Colonic mucosa (tissue), 4 donors: ENCODE data around the gene KCNG1. TPM values are rescaled to one million over a fixed set of nuclear protein-coding genes. Genes with fewer than 3 reads are reported as not detected.

Experiments used
- DNase-seq: peaks from one replicate; pipeline ENCODE4 v3.0.0-alpha.2; 2020
- H3K27ac ChIP-seq: fragments of 200-600 bp; one replicate; pipeline ENCODE4 v1.8.0; 2021
- H3K27me3 ChIP-seq: fragments of 200-600 bp; one replicate; pipeline ENCODE4 v1.8.0; 2021
- H3K36me3 ChIP-seq: fragments of 200-600 bp; one replicate; pipeline ENCODE4 v1.8.0; 2021
- H3K4me1 ChIP-seq: fragments of 200-600 bp; one replicate; pipeline ENCODE4 v1.8.0; 2021; ENCODE audit warnings: mild to moderate bottlenecking
- H3K4me3 ChIP-seq: fragments of 200-600 bp; one replicate; pipeline ENCODE4 v1.8.0; 2021
- H3K9ac ChIP-seq, 2 donors: one replicate each; pipeline ENCODE4 v1.7.0; 2013; ENCODE audit warnings: control low read depth in 2 of 2, low read depth in 2 of 2, low read length in 2 of 2
- H3K9me3 ChIP-seq: fragments of 200-600 bp; one replicate; pipeline ENCODE4 v1.8.0; 2021
- CTCF ChIP-seq: fragments of 200-600 bp; IDR thresholded peaks from one replicate; pipeline ENCODE4 v1.8.0; 2022; ENCODE audit warnings: antibody characterized with exemption, mild to moderate bottlenecking
- intact Hi-C: fragments of 100-400 bp; cut with DNase I; formaldehyde crosslinking; loops from one replicate; pipeline ENCODE4 v1.14.1; 2022
- total RNA-seq, 2 donors: library from RNA; stranded (reverse); fragmentation: NEBNext Ultra II Directional in 1 of 2; extraction: Animal tissue kit (Norgen Biotek cat#: 25700) in 1 of 2; gene quantifications; one replicate each; pipeline ENCODE4 v1.2.1, GENCODE V29; 2021
- donor health status: healthy.
- donor health status: DM: no; HTN: no; CAD: no.
- donor health status: DM: no; HTN: no; CAD: no.

The KCNG1 gene
- total RNA-seq, 2 donors from 2014 or later, result 5.8 to 10.3 TPM

GRCh38 chr20:51010043-51010365 lies 12.9 kb downstream of the KCNG1 start:
- Histone ChIP-seq H3K9ac (no peak overlapping the region), H3K36me3 (no peaks in the 10 kb centered on the region)
- no peak for DNase-seq

GRCh38 chr20:51009303-51010042 lies 13.4 kb downstream of the KCNG1 start:
- no peak overlapping the region for H3K9ac ChIP-seq
- no peak overlapping the region for H3K4me3 ChIP-seq
- no peaks in the 10 kb centered on the region for H3K36me3 ChIP-seq
- no peak for DNase-seq
- intact Hi-C loops, result no loop called here
- no peaks in the 10 kb centered on the region for H3K27me3 ChIP-seq
- H3K9me3 ChIP-seq, result no peaks in the 10 kb centered on the region
- H3K4me1 ChIP-seq, result no peaks in the 10 kb centered on the region
- no peak overlapping the region for H3K27ac ChIP-seq
- TF ChIP-seq CTCF, result no peak

More at GRCh38 chr20:51010043-51010365, 12.9 kb downstream of the KCNG1 start:
- no peak overlapping the region for H3K27ac ChIP-seq
- TF ChIP-seq CTCF, result no peak
- no peaks in the 10 kb centered on the region for H3K4me1 ChIP-seq
- intact Hi-C loops, result no loop called here
- H3K9me3 ChIP-seq, result no peaks in the 10 kb centered on the region
- H3K4me3 ChIP-seq, result no peak overlapping the region
- H3K27me3 ChIP-seq, result no peaks in the 10 kb centered on the region

- no peak overlapping the region for H3K27ac ChIP-seq
- no peaks in the 10 kb centered on the region for H3K36me3 ChIP-seq
- intact Hi-C loops, result no loop called here
- no peak overlapping the region for H3K4me3 ChIP-seq
- no peaks in the 10 kb centered on the region for H3K9me3 ChIP-seq
- TF ChIP-seq CTCF, result no peak
- no peaks in the 10 kb centered on the region for H3K27me3 ChIP-seq
- no peaks in the 10 kb centered on the region for H3K4me1 ChIP-seq
- H3K9ac ChIP-seq, result no peak overlapping the region
- peak; percentile 41 for DNase-seq
These were observed 14.2 kb downstream of the KCNG1 start for GRCh38 chr20:51008718-51009117.

GRCh38 chr20:51005214-51005613 lies 17.7 kb downstream of the KCNG1 start:
- H3K27me3 ChIP-seq, result no peaks in the 10 kb centered on the region
- intact Hi-C loops, result no loop called here
- no peak for DNase-seq
- no peak overlapping the region for H3K27ac ChIP-seq
- no peaks in the 10 kb centered on the region for H3K36me3 ChIP-seq
- no peaks in the 10 kb centered on the region for H3K9me3 ChIP-seq
- no peak overlapping the region for H3K9ac ChIP-seq
- H3K4me3 ChIP-seq, result no peak overlapping the region
- TF ChIP-seq CTCF, result no peak
- no peaks in the 10 kb centered on the region for H3K4me1 ChIP-seq

- DNase-seq, result no peak
- no peaks in the 10 kb centered on the region for H3K4me1 ChIP-seq
- intact Hi-C loops, result no loop called here
- no peak overlapping the region for H3K4me3 ChIP-seq
- TF ChIP-seq CTCF, result no peak
- no peak overlapping the region for H3K9ac ChIP-seq
- no peaks in the 10 kb centered on the region for H3K36me3 ChIP-seq
- H3K9me3 ChIP-seq, result no peaks in the 10 kb centered on the region
- H3K27ac ChIP-seq, result no peak overlapping the region
- H3K27me3 ChIP-seq, result no peaks in the 10 kb centered on the region
These were observed 18.1 kb downstream of the KCNG1 start for GRCh38 chr20:51004781-51005180.
